IMR-90 (cell line): Measurements from ENCODE around the gene AWAT1. TPM values are rescaled to one million over a fixed set of nuclear protein-coding genes. Genes with fewer than 3 reads are reported as not detected.

Experiments
- ATAC-seq: fragments of 200-7000 bp; cut with Tn5 transposase; 2 replicates; pipeline ENCODE4 v1.9.1; 2020; ENCODE audit warnings: low read depth, mild to moderate bottlenecking, moderate library complexity
- BruUV-seq: library from RNA; stranded (reverse); fragments of 400-500 nt; replicated peaks from 2 replicates; lab custom pipeline; 2021; lab: Mats Ljungman, UMichigan
- CTCF ChIA-PET: fragments of 300-600 bp; formaldehyde crosslinking; extraction: SDS; loops from one replicate; lab custom pipeline; 2021; ENCODE audit warnings: antibody characterized with exemption; lab: Yijun Ruan, JAX
- POLR2A ChIA-PET: fragments of 300-600 bp; sonication (Branson Sonifier 250); formaldehyde crosslinking; loops from one replicate; lab custom pipeline; 2022; ENCODE audit warnings: antibody characterized with exemption; ENCODE audit not compliant: unreplicated experiment; lab: Charles Lee
- DNase-seq: peaks from one replicate; pipeline ENCODE4 v3.0.0; 2013
- H2AFZ ChIP-seq: replicated peaks from 2 replicates; pipeline ENCODE3; 2013; ENCODE audit warnings: low read length, mild to moderate bottlenecking; ENCODE audit not compliant: poor library complexity
- H2AK5ac ChIP-seq: 2 replicates; pipeline ENCODE4 v1.6.1; 2013; ENCODE audit warnings: low read depth, low read length, inconsistent platforms
- H2AK9ac ChIP-seq: replicated peaks from 2 replicates; pipeline ENCODE3; 2013; ENCODE audit warnings: mild to moderate bottlenecking, low read depth, low read length, moderate library complexity; ENCODE audit not compliant: poor library complexity
- H2BK120ac ChIP-seq: 2 replicates; pipeline ENCODE4 v1.6.1; 2013; ENCODE audit warnings: low read depth, low read length, inconsistent platforms
- H2BK15ac ChIP-seq: 3 replicates; pipeline ENCODE4 v1.6.1; 2013; ENCODE audit warnings: low read depth, low read length, inconsistent platforms
- H2BK20ac ChIP-seq: 2 replicates; pipeline ENCODE4 v1.6.1; 2013; ENCODE audit warnings: low read depth, mild to moderate bottlenecking, inconsistent platforms, low read length, moderate library complexity
- H2BK5ac ChIP-seq: 2 replicates; pipeline ENCODE4 v1.6.1; 2013; ENCODE audit warnings: mild to moderate bottlenecking, low read depth, low read length, inconsistent platforms; ENCODE audit not compliant: poor library complexity, severe bottlenecking
- H3K14ac ChIP-seq: replicated peaks from 2 replicates; pipeline ENCODE4 v1.6.1; 2013; ENCODE audit warnings: low read depth, low read length, inconsistent platforms
- H3K18ac ChIP-seq: 2 replicates; pipeline ENCODE4 v1.6.1; 2013; ENCODE audit warnings: low read depth, low read length, control low read depth
- H3K23ac ChIP-seq: 2 replicates; pipeline ENCODE4 v1.6.1; 2013; ENCODE audit warnings: low read depth, low read length, inconsistent platforms
- H3K27ac ChIP-seq: 2 replicates; pipeline ENCODE4 v1.5.1; 2013; ENCODE audit warnings: mild to moderate bottlenecking, control low read depth, low read length; ENCODE audit not compliant: insufficient read depth
- H3K27me3 ChIP-seq: 2 replicates; pipeline ENCODE4 v1.6.1; 2013; ENCODE audit warnings: low read length; ENCODE audit not compliant: control insufficient read depth, insufficient read depth
- H3K36me3 ChIP-seq: 2 replicates; pipeline ENCODE4 v1.6.1; 2013; ENCODE audit warnings: low read length, mixed read lengths; ENCODE audit not compliant: control insufficient read depth, insufficient read depth
- H3K4ac ChIP-seq: 2 replicates; pipeline ENCODE4 v1.6.1; 2013; ENCODE audit warnings: low read depth, low read length, inconsistent platforms
- H3K4me1 ChIP-seq: 2 replicates; pipeline ENCODE4 v1.6.1; 2013; ENCODE audit warnings: low read length, mixed read lengths; ENCODE audit not compliant: control insufficient read depth, insufficient read depth
- H3K4me2 ChIP-seq: 2 replicates; pipeline ENCODE4 v1.6.1; 2013; ENCODE audit warnings: low read depth, mild to moderate bottlenecking, control low read depth, low read length, moderate library complexity
- H3K4me3 ChIP-seq: 2 replicates; pipeline ENCODE4 v1.5.1; 2013; ENCODE audit warnings: low read depth, mild to moderate bottlenecking, control low read depth, low read length, moderate library complexity; ENCODE audit not compliant: insufficient read depth
- H3K56ac ChIP-seq: 2 replicates; pipeline ENCODE4 v1.6.1; 2013; ENCODE audit warnings: low read length, inconsistent platforms; ENCODE audit not compliant: insufficient read depth; ENCODE audit errors: extremely low read depth
- H3K79me1 ChIP-seq, 2 experiments: 2 replicates each; pipeline ENCODE4 v1.6.1; 2013; ENCODE audit warnings: low read length in 2 of 2, inconsistent platforms in 1 of 2, low read depth in 1 of 2
- H3K9ac ChIP-seq: 2 replicates; pipeline ENCODE4 v1.6.1; 2013; ENCODE audit warnings: low read depth, low read length, control low read depth
- H3K9me1 ChIP-seq: 2 replicates; pipeline ENCODE4 v1.6.1; 2013; ENCODE audit warnings: low read length, inconsistent platforms; ENCODE audit not compliant: insufficient read depth
- H3K9me3 ChIP-seq: 2 replicates; pipeline ENCODE4 v1.6.1; 2013; ENCODE audit warnings: low read length; ENCODE audit not compliant: control insufficient read depth, insufficient read depth
- H4K20me1 ChIP-seq: 2 replicates; pipeline ENCODE4 v1.6.1; 2013; ENCODE audit warnings: low read length, inconsistent platforms; ENCODE audit not compliant: insufficient read depth
- H4K5ac ChIP-seq: 2 replicates; pipeline ENCODE4 v1.6.1; 2013; ENCODE audit warnings: mild to moderate bottlenecking, low read depth, low read length, control low read depth
- H4K8ac ChIP-seq, 2 experiments: 2 replicates each; pipeline ENCODE4 v1.6.1; 2013; ENCODE audit warnings: low read depth in 2 of 2, low read length in 2 of 2, control low read depth in 1 of 2, inconsistent platforms in 1 of 2
- H4K91ac ChIP-seq: 2 replicates; pipeline ENCODE4 v1.6.1; 2013; ENCODE audit warnings: low read depth, low read length, inconsistent platforms; ENCODE audit not compliant: insufficient read depth
- CEBPB ChIP-seq: IDR thresholded peaks from 2 replicates; pipeline ENCODE4 v1.6.1; 2012; ENCODE audit warnings: low read depth, low read length, improper control_type of control experiment
- FOS ChIP-seq: fragments of 150-350 bp; IDR thresholded peaks from 2 replicates; pipeline ENCODE4 v1.6.1; 2016; ENCODE audit warnings: low read depth, low read length
- RFX5 ChIP-seq: IDR thresholded peaks from 2 replicates; pipeline ENCODE4 v1.8.0; 2012; ENCODE audit warnings: low read depth, mild to moderate bottlenecking, low read length, moderate library complexity
- WGBS, 2 experiments: methylation state at CpG; one replicate each; pipeline versions ENCODE4 v1.1.5 to v1.1.7; 2013; ENCODE audit warnings: missing lambda C conversion rate in 2 of 2; ENCODE audit not compliant: insufficient read length in 1 of 2; ENCODE audit errors: extremely low coverage in 2 of 2; 5-methylcytosine and 5-hydroxymethylcytosine counted together
- dilution Hi-C: fragments of 300-500 bp; cut with HindIII; formaldehyde crosslinking; loops from one replicate; pipeline ENCODE4 v1.14.3; 2018; ENCODE audit warnings: low sequenced_read_pairs; ENCODE audit not compliant: unreplicated experiment
- in situ Hi-C: fragments of 300-500 bp; cut with MboI; formaldehyde crosslinking; loops from 3 replicates; pipeline ENCODE4 v1.14.3; 2019; ENCODE audit warnings: low sequenced_read_pairs, inconsistent platforms, mixed read lengths
- intact Hi-C: fragments of 100-400 bp; cut with micrococcal nuclease; formaldehyde crosslinking; loops from 2 replicates; pipeline ENCODE4 v1.10.0; 2022
- polyA plus RNA-seq, 3 experiments: library from polyadenylated mRNA; depleted of rRNA; stranded (reverse); fragments of >200 nt; gene quantifications; 2 replicates each; pipeline ENCODE4 v1.2.3, GENCODE V29; 2012; ENCODE audit warnings: low replicate concordance in 1 of 3
- total RNA-seq: library from RNA; depleted of rRNA; stranded (reverse); fragments of >200 nt; gene quantifications from 2 replicates; pipeline ENCODE4 v1.2.3, GENCODE V29; 2012
- TF ChIP-seq, protein P1 (sequence below): fragments of 150-350 bp; IDR thresholded peaks from 2 replicates; pipeline ENCODE4 v1.6.1; 2016; ENCODE audit warnings: low read depth, mild to moderate bottlenecking, low read length, moderate library complexity, borderline replicate concordance

Gene AWAT1
- total and polyA plus RNA-seq, 2 of the 4 experiments (the other 2 are of a cell fraction), result not detected

DNA sequence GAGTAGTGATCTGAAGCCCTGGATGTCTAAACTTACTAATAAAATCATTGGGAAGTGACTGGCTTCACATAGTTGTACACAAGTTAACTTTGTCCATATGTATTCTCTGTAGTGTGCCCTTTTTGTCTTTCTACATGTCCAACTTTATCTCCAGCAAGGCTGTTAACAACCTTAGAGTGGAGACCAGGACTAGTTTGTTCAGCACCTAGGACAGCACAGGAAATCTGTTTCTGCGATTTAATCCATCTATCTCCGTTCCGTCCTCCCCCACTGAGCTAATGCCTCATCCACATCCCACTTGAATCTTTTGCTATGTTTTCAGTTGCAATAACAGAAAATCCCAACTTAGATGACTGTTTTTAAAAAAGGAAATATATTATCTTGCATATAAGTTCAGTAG lies 30.3 kb downstream of the AWAT1 start:
- CTCF ChIA-PET, result no interaction called here

More for the DNA sequence above, 30.3 kb downstream of the AWAT1 start:
- no peaks in the 10 kb centered on the region for H3K9me3 ChIP-seq
- in situ Hi-C loops, result no loop called here
- H3K27ac ChIP-seq, result no peak overlapping the region
- no peak overlapping the region for H3K14ac ChIP-seq
- no peak overlapping the region for H2BK120ac ChIP-seq
- ATAC-seq, result no peak
- H4K5ac ChIP-seq, result no peak overlapping the region
- no peaks in the 10 kb centered on the region for H3K36me3 ChIP-seq
- no peaks in the 10 kb centered on the region for H3K79me1 ChIP-seq
- no peak overlapping the region for H3K4me3 ChIP-seq
- POLR2A ChIA-PET, result no interaction called here
- H2BK15ac ChIP-seq, result no peak overlapping the region
- no peak overlapping the region for H3K4ac ChIP-seq
- intact Hi-C loops, result no loop called here
- dilution Hi-C loops, result no loop called here
- TF ChIP-seq FOS (no peak), RFX5 (no peak), CEBPB (no peak)
- TF ChIP-seq, protein P1, sequence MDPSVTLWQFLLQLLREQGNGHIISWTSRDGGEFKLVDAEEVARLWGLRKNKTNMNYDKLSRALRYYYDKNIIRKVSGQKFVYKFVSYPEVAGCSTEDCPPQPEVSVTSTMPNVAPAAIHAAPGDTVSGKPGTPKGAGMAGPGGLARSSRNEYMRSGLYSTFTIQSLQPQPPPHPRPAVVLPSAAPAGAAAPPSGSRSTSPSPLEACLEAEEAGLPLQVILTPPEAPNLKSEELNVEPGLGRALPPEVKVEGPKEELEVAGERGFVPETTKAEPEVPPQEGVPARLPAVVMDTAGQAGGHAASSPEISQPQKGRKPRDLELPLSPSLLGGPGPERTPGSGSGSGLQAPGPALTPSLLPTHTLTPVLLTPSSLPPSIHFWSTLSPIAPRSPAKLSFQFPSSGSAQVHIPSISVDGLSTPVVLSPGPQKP, result no peak
- H3K56ac ChIP-seq, result no peak overlapping the region
- H3K4me1 ChIP-seq, result no peaks in the 10 kb centered on the region
- no peaks in the 10 kb centered on the region for H4K20me1 ChIP-seq
- H2BK5ac ChIP-seq, result no peak overlapping the region
- H2AK5ac ChIP-seq, result no peak overlapping the region
- H3K9me1 ChIP-seq, result no peaks in the 10 kb centered on the region
- H3K4me2 ChIP-seq, result no peak overlapping the region
- H2BK20ac ChIP-seq, result no peak overlapping the region
- no peak overlapping the region for H4K8ac ChIP-seq
- H2AFZ ChIP-seq, result no peak overlapping the region
- BruUV-seq, result no TSS peak
- no peak overlapping the region for H3K9ac ChIP-seq
- H3K23ac ChIP-seq, result no peak overlapping the region
- no peak overlapping the region for H4K91ac ChIP-seq
- peaks cover 11% of the 10 kb centered on the region for H3K27me3 ChIP-seq
- no peak overlapping the region for H3K18ac ChIP-seq
- H2AK9ac ChIP-seq, result no peak overlapping the region
- no CpG with 5 or more reads among the region's 3 CpGs for WGBS, 2 experiments
- DNase-seq, result no peak
